Lower lobe of right lung (tissue), 2 donors: Measurements from ENCODE around the gene LTBP3. TPM values are rescaled to one million over a fixed set of nuclear protein-coding genes. Genes with fewer than 3 reads are reported as not detected.

Experiments used
- ATAC-seq, 2 donors: fragments of 200-7000 bp; cut with Tn5 transposase; one replicate each; pipeline ENCODE4 v1.9.1; 2020 to 2022; ENCODE audit warnings: mild to moderate bottlenecking in 2 of 2, moderate library complexity in 2 of 2
- DNase-seq: peaks from one replicate; pipeline ENCODE4 v3.0.0-alpha.2; 2020
- H3K27ac ChIP-seq: fragments of 200-600 bp; one replicate; pipeline ENCODE4 v1.8.0; 2022
- H3K27me3 ChIP-seq: fragments of 200-600 bp; one replicate; pipeline ENCODE4 v1.8.0; 2022; ENCODE audit warnings: low read depth
- H3K36me3 ChIP-seq: fragments of 200-600 bp; one replicate; pipeline ENCODE4 v1.8.0; 2022; ENCODE audit warnings: mild to moderate bottlenecking
- H3K4me1 ChIP-seq: fragments of 200-600 bp; one replicate; pipeline ENCODE4 v1.8.0; 2022
- H3K4me3 ChIP-seq: fragments of 200-600 bp; one replicate; pipeline ENCODE4 v1.8.0; 2022; ENCODE audit warnings: mild to moderate bottlenecking
- H3K9me3 ChIP-seq: fragments of 200-600 bp; one replicate; pipeline ENCODE4 v1.8.0; 2022
- CTCF ChIP-seq: fragments of 200-600 bp; IDR thresholded peaks from one replicate; pipeline ENCODE4 v1.8.0; 2022; ENCODE audit warnings: antibody characterized with exemption, mild to moderate bottlenecking
- intact Hi-C: fragments of 100-400 bp; cut with DNase I; formaldehyde crosslinking; loops from one replicate; pipeline ENCODE4 v1.11.0; 2022
- total RNA-seq: library from RNA; stranded (reverse); fragmentation: NEBNext Ultra II Directional; extraction: Animal tissue kit (Norgen Biotek cat#: 25700); gene quantifications from one replicate; pipeline ENCODE4 v1.2.1, GENCODE V29; 2021
- donor health status: DM: no; HTN: yes; CAD: no; lungs with severe emphysema.

The LTBP3 gene
- total RNA-seq, 1 donor from 2014 or later, result 98.7 TPM

GRCh38 chr11:65584106-65584505 is 25.9 kb upstream of the LTBP3 start:
- no peak overlapping the region for H3K4me3 ChIP-seq

GRCh38 chr11:65583589-65583988 is 25.4 kb upstream of the LTBP3 start:
- H3K36me3 ChIP-seq, result peaks cover 69% of the 10 kb centered on the region
- DNase-seq, result no peak
- no peaks in the 10 kb centered on the region for H3K9me3 ChIP-seq
- no peak for TF ChIP-seq CTCF
- no peak overlapping the region for H3K4me3 ChIP-seq
- H3K27me3 ChIP-seq, result no peaks in the 10 kb centered on the region
- H3K27ac ChIP-seq, result no peak overlapping the region
- ATAC-seq, result no peak
- H3K4me1 ChIP-seq, result peaks cover 33% of the 10 kb centered on the region
- intact Hi-C loops, result no loop called here

More at GRCh38 chr11:65584106-65584505, 25.9 kb upstream of the LTBP3 start:
- H3K4me1 ChIP-seq, result peaks cover 34% of the 10 kb centered on the region
- H3K36me3 ChIP-seq, result peaks cover 69% of the 10 kb centered on the region
- H3K27ac ChIP-seq, result no peak overlapping the region
- intact Hi-C loops, result no loop called here
- no peak for DNase-seq
- no peak for ATAC-seq
- TF ChIP-seq CTCF, result no peak
- H3K9me3 ChIP-seq, result no peaks in the 10 kb centered on the region
- no peaks in the 10 kb centered on the region for H3K27me3 ChIP-seq

- H3K4me1 ChIP-seq, result peaks cover 35% of the 10 kb centered on the region
- ATAC-seq, result no peak
- H3K4me3 ChIP-seq, result no peak overlapping the region
- no peaks in the 10 kb centered on the region for H3K9me3 ChIP-seq
- no peaks in the 10 kb centered on the region for H3K27me3 ChIP-seq
- intact Hi-C loops, result no loop called here
- DNase-seq, result no peak
- peaks cover 66% of the 10 kb centered on the region for H3K36me3 ChIP-seq
- no peak overlapping the region for H3K27ac ChIP-seq
- no peak for TF ChIP-seq CTCF
These were observed 23.8 kb upstream of the LTBP3 start for GRCh38 chr11:65581928-65582327.

GRCh38 chr11:65580756-65581155 is 22.6 kb upstream of the LTBP3 start:
- H3K4me3 ChIP-seq, result no peak overlapping the region
- DNase-seq (no peak), ATAC-seq (no peak)
- no peak overlapping the region for H3K27ac ChIP-seq
- no peaks in the 10 kb centered on the region for H3K9me3 ChIP-seq
- H3K36me3 ChIP-seq, result peaks cover 60% of the 10 kb centered on the region
- no peaks in the 10 kb centered on the region for H3K27me3 ChIP-seq
- H3K4me1 ChIP-seq, result peaks cover 31% of the 10 kb centered on the region
- TF ChIP-seq CTCF, result no peak
- intact Hi-C loops, result no loop called here

GRCh38 chr11:65580031-65580692 is 22.0 kb upstream of the LTBP3 start:
- Histone ChIP-seq H3K4me1 (peaks cover 32% of the 10 kb centered on the region), H3K27me3 (no peaks in the 10 kb centered on the region), H3K4me3 (no peak overlapping the region), H3K9me3 (no peaks in the 10 kb centered on the region), H3K36me3 (peaks cover 56% of the 10 kb centered on the region), H3K27ac (no peak overlapping the region)
- intact Hi-C loops, result no loop called here
- no peak for TF ChIP-seq CTCF
- DNase-seq (no peak), ATAC-seq (no peak)
